ENCODE data around the gene ASB6. TPM values are rescaled to one million over a fixed set of nuclear protein-coding genes. Genes with fewer than 3 reads are reported as not detected.

The ASB6 gene
- total and polyA plus RNA-seq, 2 of the 13 experiments (the other 11 are each of a cell fraction or from before 2014, with no cell fraction given) = 8.2 to 8.4 TPM

DNA sequence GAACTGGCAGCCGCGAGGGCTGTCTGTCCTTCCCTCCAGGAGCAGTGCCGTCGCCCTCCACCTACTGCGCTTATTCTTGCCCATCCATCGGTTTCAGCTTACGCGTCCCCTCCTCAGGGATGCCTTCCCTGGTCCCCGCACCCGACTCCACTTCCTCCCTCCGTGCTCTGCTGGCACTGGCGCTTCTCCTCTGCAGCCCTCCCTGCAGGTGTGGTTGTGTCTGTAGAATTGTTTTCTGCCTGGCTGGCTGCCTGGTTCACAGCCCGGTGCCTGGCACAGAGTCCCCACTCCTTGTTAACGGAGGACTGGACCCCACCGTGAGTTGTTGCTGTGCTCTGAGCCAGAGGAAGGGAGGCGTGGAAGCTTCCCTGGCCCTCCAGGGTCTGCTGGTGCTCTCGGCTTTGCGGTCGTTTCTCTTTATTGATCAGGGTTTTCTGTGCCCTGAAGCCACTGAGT lies 10.2 kb downstream of the ASB6 start:
- Histone ChIP-seq H3K4me2 (ENCODE audit: low read depth, low read length) (no peak overlapping the region), H3K9ac (ENCODE audit: insufficient read depth, low read depth, low read length) (no peak overlapping the region), H3K27me3 (ENCODE audit: control insufficient read depth in 1 of 2, insufficient read depth in 2 of 2, low read length in 2 of 2) (no peaks in the 10 kb centered on the region), H3K79me2 (ENCODE audit: insufficient read depth, low read length) (peaks cover 65% of the 10 kb centered on the region), H3K27ac (ENCODE audit: extremely low read length, insufficient read depth, low read length) (no peak overlapping the region), H3K4me3 (replicated peaks in 1 of 3; ENCODE audit: insufficient read depth in 1 of 3, low read depth in 2 of 3, low read length in 3 of 3) (no peak overlapping the region), H2AFZ (ENCODE audit: low read length) (no peak overlapping the region), H3K4me1 (ENCODE audit: insufficient read depth, low read length) (peaks cover 43% of the 10 kb centered on the region), H3K9me3 (ENCODE audit: low read length) (no peaks in the 10 kb centered on the region), H4K20me1 (ENCODE audit: insufficient read depth, low read length) (peaks cover 58% of the 10 kb centered on the region), H3K36me3 (replicated peaks in 1 of 2; ENCODE audit: control insufficient read depth in 1 of 2, insufficient read depth in 2 of 2, low read length in 2 of 2) (peaks cover 38 to 72% of the 10 kb centered on the region in 2 experiments)
- ChIA-PET POLR2A (no interaction called here), CTCF (ENCODE audit: low intra/inter-chr PET ratio, low total read pairs) (no interaction called here)
- no peak for TF ChIP-seq FOXK2 (IDR thresholded peaks at IDR 0.05)
- no peak for TF ChIP-seq ZNF782 (CRISPR knock-in tag; IDR thresholded peaks at IDR 0.05; ENCODE audit: borderline replicate concordance)
- no peak for TF ChIP-seq MED1 (CRISPR knock-in tag; IDR thresholded peaks at IDR 0.05)
- TF ChIP-seq GZF1 (CRISPR knock-in tag; IDR thresholded peaks at IDR 0.05) = no peak
- no peak for TF ChIP-seq RBFOX2 (IDR thresholded peaks at IDR 0.05; ENCODE audit: low read depth, low read length)
- TF ChIP-seq, protein P1, sequence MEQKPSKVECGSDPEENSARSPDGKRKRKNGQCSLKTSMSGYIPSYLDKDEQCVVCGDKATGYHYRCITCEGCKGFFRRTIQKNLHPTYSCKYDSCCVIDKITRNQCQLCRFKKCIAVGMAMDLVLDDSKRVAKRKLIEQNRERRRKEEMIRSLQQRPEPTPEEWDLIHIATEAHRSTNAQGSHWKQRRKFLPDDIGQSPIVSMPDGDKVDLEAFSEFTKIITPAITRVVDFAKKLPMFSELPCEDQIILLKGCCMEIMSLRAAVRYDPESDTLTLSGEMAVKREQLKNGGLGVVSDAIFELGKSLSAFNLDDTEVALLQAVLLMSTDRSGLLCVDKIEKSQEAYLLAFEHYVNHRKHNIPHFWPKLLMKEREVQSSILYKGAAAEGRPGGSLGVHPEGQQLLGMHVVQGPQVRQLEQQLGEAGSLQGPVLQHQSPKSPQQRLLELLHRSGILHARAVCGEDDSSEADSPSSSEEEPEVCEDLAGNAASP (CRISPR knock-in tag; IDR thresholded peaks at IDR 0.05; ENCODE audit: borderline replicate concordance) = no peak
- TF ChIP-seq MATR3 (CRISPR knock-in tag; IDR thresholded peaks at IDR 0.05) = no peak
- TF ChIP-seq KDM2A (CRISPR knock-in tag; IDR thresholded peaks at IDR 0.05; ENCODE audit: borderline replicate concordance, low read depth) = no peak
- TF ChIP-seq ZNF564 (CRISPR knock-in tag; IDR thresholded peaks at IDR 0.05) = no peak
- TF ChIP-seq, protein P2, sequence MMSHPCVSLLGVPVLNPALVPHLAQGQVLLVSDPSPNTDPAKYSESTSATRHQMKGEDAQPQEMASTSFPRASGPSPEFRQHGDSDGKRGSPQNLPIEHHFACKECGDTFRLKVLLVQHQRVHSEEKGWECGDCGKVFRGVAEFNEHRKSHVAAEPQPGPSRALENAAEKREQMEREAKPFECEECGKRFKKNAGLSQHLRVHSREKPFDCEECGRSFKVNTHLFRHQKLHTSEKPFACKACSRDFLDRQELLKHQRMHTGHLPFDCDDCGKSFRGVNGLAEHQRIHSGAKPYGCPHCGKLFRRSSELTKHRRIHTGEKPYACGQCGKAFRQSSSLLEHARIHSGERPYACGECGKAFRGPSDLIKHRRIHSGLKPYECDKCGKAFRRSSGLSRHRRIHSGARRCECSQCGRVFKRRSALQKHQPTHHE (CRISPR knock-in tag; IDR thresholded peaks at IDR 0.05; ENCODE audit: borderline replicate concordance) = no peak
- TF ChIP-seq, protein P3, sequence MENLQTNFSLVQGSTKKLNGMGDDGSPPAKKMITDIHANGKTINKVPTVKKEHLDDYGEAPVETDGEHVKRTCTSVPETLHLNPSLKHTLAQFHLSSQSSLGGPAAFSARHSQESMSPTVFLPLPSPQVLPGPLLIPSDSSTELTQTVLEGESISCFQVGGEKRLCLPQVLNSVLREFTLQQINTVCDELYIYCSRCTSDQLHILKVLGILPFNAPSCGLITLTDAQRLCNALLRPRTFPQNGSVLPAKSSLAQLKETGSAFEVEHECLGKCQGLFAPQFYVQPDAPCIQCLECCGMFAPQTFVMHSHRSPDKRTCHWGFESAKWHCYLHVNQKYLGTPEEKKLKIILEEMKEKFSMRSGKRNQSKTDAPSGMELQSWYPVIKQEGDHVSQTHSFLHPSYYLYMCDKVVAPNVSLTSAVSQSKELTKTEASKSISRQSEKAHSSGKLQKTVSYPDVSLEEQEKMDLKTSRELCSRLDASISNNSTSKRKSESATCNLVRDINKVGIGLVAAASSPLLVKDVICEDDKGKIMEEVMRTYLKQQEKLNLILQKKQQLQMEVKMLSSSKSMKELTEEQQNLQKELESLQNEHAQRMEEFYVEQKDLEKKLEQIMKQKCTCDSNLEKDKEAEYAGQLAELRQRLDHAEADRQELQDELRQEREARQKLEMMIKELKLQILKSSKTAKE (CRISPR knock-in tag; IDR thresholded peaks at IDR 0.05; ENCODE audit: borderline replicate concordance) = no peak
- TF ChIP-seq, protein P4, sequence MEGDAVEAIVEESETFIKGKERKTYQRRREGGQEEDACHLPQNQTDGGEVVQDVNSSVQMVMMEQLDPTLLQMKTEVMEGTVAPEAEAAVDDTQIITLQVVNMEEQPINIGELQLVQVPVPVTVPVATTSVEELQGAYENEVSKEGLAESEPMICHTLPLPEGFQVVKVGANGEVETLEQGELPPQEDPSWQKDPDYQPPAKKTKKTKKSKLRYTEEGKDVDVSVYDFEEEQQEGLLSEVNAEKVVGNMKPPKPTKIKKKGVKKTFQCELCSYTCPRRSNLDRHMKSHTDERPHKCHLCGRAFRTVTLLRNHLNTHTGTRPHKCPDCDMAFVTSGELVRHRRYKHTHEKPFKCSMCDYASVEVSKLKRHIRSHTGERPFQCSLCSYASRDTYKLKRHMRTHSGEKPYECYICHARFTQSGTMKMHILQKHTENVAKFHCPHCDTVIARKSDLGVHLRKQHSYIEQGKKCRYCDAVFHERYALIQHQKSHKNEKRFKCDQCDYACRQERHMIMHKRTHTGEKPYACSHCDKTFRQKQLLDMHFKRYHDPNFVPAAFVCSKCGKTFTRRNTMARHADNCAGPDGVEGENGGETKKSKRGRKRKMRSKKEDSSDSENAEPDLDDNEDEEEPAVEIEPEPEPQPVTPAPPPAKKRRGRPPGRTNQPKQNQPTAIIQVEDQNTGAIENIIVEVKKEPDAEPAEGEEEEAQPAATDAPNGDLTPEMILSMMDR (CRISPR knock-in tag; IDR thresholded peaks at IDR 0.05) = no peak
- TF ChIP-seq, protein P5, sequence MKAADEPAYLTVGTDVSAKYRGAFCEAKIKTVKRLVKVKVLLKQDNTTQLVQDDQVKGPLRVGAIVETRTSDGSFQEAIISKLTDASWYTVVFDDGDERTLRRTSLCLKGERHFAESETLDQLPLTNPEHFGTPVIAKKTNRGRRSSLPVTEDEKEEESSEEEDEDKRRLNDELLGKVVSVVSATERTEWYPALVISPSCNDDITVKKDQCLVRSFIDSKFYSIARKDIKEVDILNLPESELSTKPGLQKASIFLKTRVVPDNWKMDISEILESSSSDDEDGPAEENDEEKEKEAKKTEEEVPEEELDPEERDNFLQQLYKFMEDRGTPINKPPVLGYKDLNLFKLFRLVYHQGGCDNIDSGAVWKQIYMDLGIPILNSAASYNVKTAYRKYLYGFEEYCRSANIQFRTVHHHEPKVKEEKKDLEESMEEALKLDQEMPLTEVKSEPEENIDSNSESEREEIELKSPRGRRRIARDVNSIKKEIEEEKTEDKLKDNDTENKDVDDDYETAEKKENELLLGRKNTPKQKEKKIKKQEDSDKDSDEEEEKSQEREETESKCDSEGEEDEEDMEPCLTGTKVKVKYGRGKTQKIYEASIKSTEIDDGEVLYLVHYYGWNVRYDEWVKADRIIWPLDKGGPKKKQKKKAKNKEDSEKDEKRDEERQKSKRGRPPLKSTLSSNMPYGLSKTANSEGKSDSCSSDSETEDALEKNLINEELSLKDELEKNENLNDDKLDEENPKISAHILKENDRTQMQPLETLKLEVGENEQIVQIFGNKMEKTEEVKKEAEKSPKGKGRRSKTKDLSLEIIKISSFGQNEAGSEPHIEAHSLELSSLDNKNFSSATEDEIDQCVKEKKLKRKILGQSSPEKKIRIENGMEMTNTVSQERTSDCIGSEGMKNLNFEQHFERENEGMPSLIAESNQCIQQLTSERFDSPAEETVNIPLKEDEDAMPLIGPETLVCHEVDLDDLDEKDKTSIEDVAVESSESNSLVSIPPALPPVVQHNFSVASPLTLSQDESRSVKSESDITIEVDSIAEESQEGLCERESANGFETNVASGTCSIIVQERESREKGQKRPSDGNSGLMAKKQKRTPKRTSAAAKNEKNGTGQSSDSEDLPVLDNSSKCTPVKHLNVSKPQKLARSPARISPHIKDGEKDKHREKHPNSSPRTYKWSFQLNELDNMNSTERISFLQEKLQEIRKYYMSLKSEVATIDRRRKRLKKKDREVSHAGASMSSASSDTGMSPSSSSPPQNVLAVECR (CRISPR knock-in tag; IDR thresholded peaks at IDR 0.05; ENCODE audit: borderline replicate concordance) = no peak
- TF ChIP-seq ONECUT2 (CRISPR knock-in tag; IDR thresholded peaks at IDR 0.05) = no peak
- 99% methylated on average over 19 of the region's 19 CpGs for WGBS (ENCODE audit: low lambda C conversion rate)
- intact Hi-C loops (cut with micrococcal nuclease; ENCODE audit: unreplicated experiment) (no loop called here), in situ Hi-C loops (cut with HindIII; ENCODE audit: extremely low pct_ligation_motif_present, low pct_unique_long_range_greater_than_20kb) (no loop called here)
- ATAC-seq (no peak), DNase-seq (ENCODE audit: low spot score) (no peak), FAIRE-seq (no peak)
- no TSS peak for BruUV-seq (replicated peaks)
